B cell (primary cell): ENCODE measurements around the gene OSBP2. TPM values are rescaled to one million over a fixed set of nuclear protein-coding genes. Genes with fewer than 3 reads are reported as not detected.
"Not testable (repeated sequence)": the region's sequence is repeated elsewhere in the genome, so short reads cannot be mapped to it uniquely, and the experiment has no call there.

Source experiments
- ATAC-seq: fragments of 200-7000 bp; cut with Tn5 transposase; one replicate; pipeline ENCODE4 v1.10.0; 2021; ENCODE audit warnings: low read depth, mild to moderate bottlenecking, moderate number of reproducible peaks, moderate library complexity
- CTCF ChIA-PET: fragments of 350-600 bp; sonication (Branson Sonifier 250); formaldehyde crosslinking; loops from one replicate; lab custom pipeline; 2021; ENCODE audit warnings: antibody characterized with exemption, inconsistent platforms; lab: Charles Lee
- POLR2A ChIA-PET: fragments of 350-600 bp; sonication (Branson Sonifier 250); formaldehyde crosslinking; loops from one replicate; lab custom pipeline; 2021; ENCODE audit warnings: antibody characterized with exemption; lab: Charles Lee
- DNase-seq: peaks from one replicate; pipeline ENCODE4 v3.0.0; 2013
- H2AFZ ChIP-seq: 2 replicates; pipeline ENCODE4 v1.6.1; 2012; ENCODE audit warnings: mild to moderate bottlenecking, low read depth, low read length; ENCODE audit not compliant: insufficient read depth, poor library complexity, severe bottlenecking
- H3K27ac ChIP-seq, 2 donors: 1 replicate in 1 of 2; 2 replicates in 1 of 2; pipeline ENCODE4 v1.5.1; 2012 to 2013; ENCODE audit warnings: low read length in 2 of 2, mild to moderate bottlenecking in 2 of 2, moderate library complexity in 1 of 2
- H3K27me3 ChIP-seq, 4 experiments: fragments of 200-600 bp in 1 of 4; sonication (generic) in 1 of 4; replicated peaks in 1 of 4; 1 replicate in 2 of 4; 2 replicates in 2 of 4; pipeline versions ENCODE4 v1.6.1 to v1.7.0; 2013 to 2016; ENCODE audit warnings: low read length in 3 of 4, mild to moderate bottlenecking in 2 of 4, mixed read lengths in 1 of 4, moderate library complexity in 1 of 4; ENCODE audit not compliant: insufficient read depth in 4 of 4, control insufficient read depth in 3 of 4; ENCODE audit errors: control extremely low read depth in 1 of 4
- H3K36me3 ChIP-seq, 2 experiments: replicated peaks in 1 of 2; 1 replicate in 1 of 2; 2 replicates in 1 of 2; pipeline versions ENCODE4 v1.6.1 to v1.7.1; 2013; ENCODE audit warnings: low read length in 1 of 2; ENCODE audit not compliant: insufficient read depth in 2 of 2, control insufficient read depth in 1 of 2; ENCODE audit errors: control extremely low read depth in 1 of 2, extremely low read depth in 1 of 2
- H3K4me1 ChIP-seq, 2 donors: fragments of 200-600 bp in 1 of 2; sonication (generic) in 1 of 2; 1 replicate in 1 of 2; 2 replicates in 1 of 2; pipeline versions ENCODE4 v1.5.1 to v1.6.1; 2013 to 2017; ENCODE audit warnings: low read length in 2 of 2; ENCODE audit not compliant: control insufficient read depth in 2 of 2, insufficient read depth in 2 of 2
- H3K4me2 ChIP-seq: replicated peaks from 2 replicates; pipeline ENCODE3; 2012; ENCODE audit warnings: mild to moderate bottlenecking, low read depth, low read length; ENCODE audit not compliant: poor library complexity, severe bottlenecking
- H3K4me3 ChIP-seq, 5 experiments: fragments of 200-600 bp in 1 of 5; sonication (generic) in 1 of 5; 1 replicate in 3 of 5; 2 replicates in 2 of 5; pipeline versions ENCODE4 v1.5.1 to v1.7.0; 2011 to 2016; ENCODE audit warnings: low read length in 4 of 5, mild to moderate bottlenecking in 4 of 5, low read depth in 2 of 5, control low read depth in 1 of 5, moderate library complexity in 1 of 5; ENCODE audit not compliant: insufficient read depth in 1 of 5; ENCODE audit errors: control extremely low read depth in 1 of 5, extremely low read depth in 1 of 5
- H3K79me2 ChIP-seq: fragments of 200-600 bp; sonication (generic); one replicate; pipeline ENCODE4 v1.6.0; 2016; ENCODE audit warnings: low read length; ENCODE audit not compliant: control insufficient read depth, insufficient read depth
- H3K9ac ChIP-seq: fragments of 200-600 bp; sonication (generic); 2 replicates; pipeline ENCODE4 v1.6.1; 2017; ENCODE audit warnings: mild to moderate bottlenecking, low read length, moderate library complexity
- H3K9me3 ChIP-seq, 3 donors: one replicate each; pipeline versions ENCODE4 v1.6.1 to v1.7.1; 2013; ENCODE audit warnings: low read length in 2 of 3; ENCODE audit not compliant: control insufficient read depth in 2 of 3, insufficient read depth in 1 of 3; ENCODE audit errors: control extremely low read depth in 1 of 3
- H4K20me1 ChIP-seq: 2 replicates; pipeline ENCODE4 v1.6.0; 2012; ENCODE audit warnings: mild to moderate bottlenecking, low read length; ENCODE audit not compliant: insufficient read depth, control insufficient read depth, poor library complexity, severe bottlenecking
- H3K27ac Mint-ChIP-seq: one replicate; pipeline ENCODE4 v1.8.0; 2021; ENCODE audit warnings: mixed read lengths
- H3K27me3 Mint-ChIP-seq: one replicate; pipeline ENCODE4 v1.8.0; 2021; ENCODE audit warnings: mixed read lengths
- H3K4me1 Mint-ChIP-seq: one replicate; pipeline ENCODE4 v1.8.0; 2021; ENCODE audit warnings: mixed read lengths
- H3K4me3 Mint-ChIP-seq: one replicate; pipeline ENCODE4 v1.8.0; 2021; ENCODE audit warnings: mixed read lengths
- H3K9me3 Mint-ChIP-seq: one replicate; pipeline ENCODE4 v1.8.0; 2022; ENCODE audit warnings: mixed read lengths; ENCODE audit not compliant: insufficient read depth
- EZH2 ChIP-seq: IDR thresholded peaks from 2 replicates; pipeline ENCODE4 v1.6.1; 2012; ENCODE audit warnings: borderline replicate concordance, low read depth, mild to moderate bottlenecking, moderate library complexity, low read length; ENCODE audit not compliant: insufficient read depth, poor library complexity, severe bottlenecking
- WGBS: methylation state at CpG from one replicate; pipeline ENCODE4 v1.1.5; 2013; ENCODE audit warnings: missing lambda C conversion rate; ENCODE audit not compliant: insufficient coverage; 5-methylcytosine and 5-hydroxymethylcytosine counted together
- intact Hi-C: fragments of 100-400 bp; cut with micrococcal nuclease; formaldehyde crosslinking; loops from one replicate; pipeline ENCODE4 v1.10.0; 2022
- polyA plus RNA-seq: library from polyadenylated mRNA; depleted of rRNA; stranded (reverse); fragments of >200 nt; gene quantifications from 2 replicates; pipeline ENCODE4 v1.2.3, GENCODE V29; 2012
- total RNA-seq, 2 donors: library from RNA; stranded (reverse); fragments of 120-200 nt in 1 of 2; gene quantifications; 1 replicate in 1 of 2; 2 replicates in 1 of 2; pipeline versions ENCODE4 v1.2.3 to v1.2.4, GENCODE V29; 2013 to 2022
- TF ChIP-seq, protein P1 (sequence below): fragments of 200-600 bp; IDR thresholded peaks from one replicate; pipeline ENCODE4 v1.8.0; 2022; ENCODE audit warnings: antibody characterized with exemption, mild to moderate bottlenecking

OSBP2 gene
- total and polyA plus RNA-seq, 2 donors (not counting 1 experiment from before 2014, with no cell fraction given), result 0.10 to 1.0 TPM

DNA sequence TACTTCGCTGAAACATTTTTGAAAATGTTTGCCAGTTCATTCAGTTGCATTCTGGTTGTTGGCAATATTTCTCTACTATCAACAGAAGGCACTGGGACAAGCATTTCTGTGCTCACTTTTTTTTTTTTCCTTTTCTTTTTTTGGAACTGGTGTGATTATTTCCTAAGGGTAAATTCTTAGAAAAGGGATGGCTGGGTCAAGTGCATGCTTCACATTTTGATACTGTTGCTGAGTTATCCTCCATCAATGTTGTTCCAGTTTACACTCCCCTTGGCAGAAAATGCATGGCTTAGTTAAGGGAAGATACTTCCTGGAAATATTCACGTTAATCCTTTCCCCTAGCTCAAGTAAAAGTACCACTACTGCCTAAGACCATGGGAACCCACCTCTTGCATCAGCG is 81.8 kb downstream of the OSBP2 start:
- WGBS, result no CpG with 5 or more reads among the region's 3 CpGs
- DNase-seq, result no peak
- H3K36me3 ChIP-seq, result no peaks in the 10 kb centered on the region
- H2AFZ ChIP-seq, result no peak overlapping the region
- H4K20me1 ChIP-seq, result no peaks in the 10 kb centered on the region
- no peak overlapping the region for H3K4me2 ChIP-seq
- peaks cover 0 to 3% (median 0%) of the 10 kb centered on the region in 4 experiments for H3K27me3 ChIP-seq
- no peak for TF ChIP-seq EZH2
- TF ChIP-seq, protein P1, sequence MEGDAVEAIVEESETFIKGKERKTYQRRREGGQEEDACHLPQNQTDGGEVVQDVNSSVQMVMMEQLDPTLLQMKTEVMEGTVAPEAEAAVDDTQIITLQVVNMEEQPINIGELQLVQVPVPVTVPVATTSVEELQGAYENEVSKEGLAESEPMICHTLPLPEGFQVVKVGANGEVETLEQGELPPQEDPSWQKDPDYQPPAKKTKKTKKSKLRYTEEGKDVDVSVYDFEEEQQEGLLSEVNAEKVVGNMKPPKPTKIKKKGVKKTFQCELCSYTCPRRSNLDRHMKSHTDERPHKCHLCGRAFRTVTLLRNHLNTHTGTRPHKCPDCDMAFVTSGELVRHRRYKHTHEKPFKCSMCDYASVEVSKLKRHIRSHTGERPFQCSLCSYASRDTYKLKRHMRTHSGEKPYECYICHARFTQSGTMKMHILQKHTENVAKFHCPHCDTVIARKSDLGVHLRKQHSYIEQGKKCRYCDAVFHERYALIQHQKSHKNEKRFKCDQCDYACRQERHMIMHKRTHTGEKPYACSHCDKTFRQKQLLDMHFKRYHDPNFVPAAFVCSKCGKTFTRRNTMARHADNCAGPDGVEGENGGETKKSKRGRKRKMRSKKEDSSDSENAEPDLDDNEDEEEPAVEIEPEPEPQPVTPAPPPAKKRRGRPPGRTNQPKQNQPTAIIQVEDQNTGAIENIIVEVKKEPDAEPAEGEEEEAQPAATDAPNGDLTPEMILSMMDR, result no peak
- Mint-ChIP-seq H3K27me3 (peaks cover 13% of the 10 kb centered on the region), H3K4me1 (no peaks in the 10 kb centered on the region), H3K27ac (no peak overlapping the region), H3K9me3 (no peaks in the 10 kb centered on the region), H3K4me3 (no peak overlapping the region)
- no peaks in the 10 kb centered on the region for H3K4me1 ChIP-seq
- intact Hi-C loops, result no loop called here
- no peak overlapping the region for H3K9ac ChIP-seq
- ChIA-PET CTCF (no interaction called here), POLR2A (no interaction called here)
- no peak overlapping the region for H3K4me3 ChIP-seq
- ATAC-seq, result no peak
- H3K9me3 ChIP-seq, result no peaks in the 10 kb centered on the region
- no peaks in the 10 kb centered on the region for H3K79me2 ChIP-seq
- no peak overlapping the region for H3K27ac ChIP-seq

DNA sequence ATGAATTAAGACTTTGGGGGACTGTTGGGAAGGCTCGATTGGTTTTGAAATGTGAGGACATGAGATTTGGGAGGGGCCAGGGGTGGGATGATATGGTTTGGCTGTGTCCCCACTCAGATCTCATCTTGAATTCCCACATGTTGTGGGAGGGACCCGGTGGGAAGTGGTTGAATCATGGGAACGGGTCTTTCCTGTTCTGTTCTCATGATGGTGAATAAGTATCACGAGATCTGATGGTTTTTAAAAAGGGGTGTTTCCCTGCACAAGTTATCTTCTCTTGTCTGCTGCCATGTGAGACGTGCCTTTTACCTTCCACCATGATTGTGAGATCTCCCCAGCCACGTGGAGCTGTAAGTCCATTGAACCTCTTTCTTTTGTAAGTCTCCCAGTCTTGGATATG is 82.5 kb downstream of the OSBP2 start:
- POLR2A ChIA-PET, H3K9me3 ChIP-seq, H3K9ac ChIP-seq, ATAC-seq, H3K9me3 Mint-ChIP-seq, H2AFZ ChIP-seq, H3K36me3 ChIP-seq, H3K4me3 Mint-ChIP-seq, intact Hi-C loops, H3K4me2 ChIP-seq, DNase-seq, H3K79me2 ChIP-seq, H3K4me1 ChIP-seq, CTCF ChIA-PET, H3K27me3 ChIP-seq, H4K20me1 ChIP-seq, H3K4me3 ChIP-seq, H3K27ac Mint-ChIP-seq, H3K4me1 Mint-ChIP-seq, H3K27ac ChIP-seq: not testable (repeated sequence)
- 66% methylated on average over 4 of the region's 6 CpGs for WGBS
- peaks cover 14% of the 10 kb centered on the region for H3K27me3 Mint-ChIP-seq
